Measurements from ENCODE around the gene IGSF22.

GRCh38 chr11:18729426-18729825, 3.4 kb upstream of the IGSF22 start:
- TF ChIP-seq POLR2A (IDR thresholded peaks at IDR 0.05) (no peak), CTCF (IDR thresholded peaks at IDR 0.05) (no peak)
